GM21367 (cell line): ENCODE results near the gene HSPG2.
"Not testable (repeated sequence)": the region's sequence is repeated elsewhere in the genome, so short reads cannot be mapped to it uniquely, and the experiment has no call there.

Experiments
- ATAC-seq: cut with Tn5 transposase; IDR thresholded peaks from one replicate; pipeline ENCODE4 v1.9.1; 2021; ENCODE audit not compliant: unreplicated experiment

HSPG2 gene

DNA sequence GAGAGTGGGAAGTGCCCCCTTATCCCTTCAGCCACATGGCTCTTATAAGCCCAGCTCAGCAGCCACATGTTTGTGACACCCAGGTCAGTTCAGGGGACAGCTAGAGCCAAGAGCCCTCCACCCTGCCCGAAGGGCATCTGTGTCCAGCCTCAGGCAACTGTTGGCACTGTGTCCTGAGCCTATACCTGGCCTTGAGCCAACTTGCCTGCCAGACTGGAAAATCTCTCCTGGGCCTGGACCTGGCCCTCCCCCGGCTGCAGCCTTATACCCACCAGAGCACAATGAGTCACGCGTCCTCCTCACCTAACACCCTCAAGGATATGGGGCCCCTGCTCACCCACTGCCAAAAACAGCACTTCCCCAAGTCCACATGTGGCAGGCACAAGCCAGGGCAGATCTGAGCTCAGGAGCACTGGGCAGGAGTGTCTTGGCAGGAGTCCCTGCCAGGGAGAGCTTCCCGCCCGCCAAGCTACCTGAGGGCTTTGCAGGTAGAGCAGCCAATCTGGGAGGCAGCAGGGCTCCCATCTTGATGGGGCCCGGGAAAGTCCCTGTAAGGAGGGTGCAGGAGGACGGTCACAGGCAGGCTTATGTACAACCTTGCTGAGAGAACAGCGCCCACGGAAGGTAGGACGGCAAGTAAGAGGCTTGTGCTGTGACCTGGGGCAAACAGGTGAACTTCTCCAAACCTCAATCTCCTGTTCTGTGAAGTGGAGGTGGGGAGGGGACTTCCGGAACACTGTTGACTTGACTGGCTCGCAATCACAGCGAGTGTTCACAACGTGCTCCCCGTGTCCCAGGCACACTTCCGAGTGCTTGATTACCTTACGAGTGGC lies 19.8 kb upstream of the HSPG2 start:
- ATAC-seq: no peak

DNA sequence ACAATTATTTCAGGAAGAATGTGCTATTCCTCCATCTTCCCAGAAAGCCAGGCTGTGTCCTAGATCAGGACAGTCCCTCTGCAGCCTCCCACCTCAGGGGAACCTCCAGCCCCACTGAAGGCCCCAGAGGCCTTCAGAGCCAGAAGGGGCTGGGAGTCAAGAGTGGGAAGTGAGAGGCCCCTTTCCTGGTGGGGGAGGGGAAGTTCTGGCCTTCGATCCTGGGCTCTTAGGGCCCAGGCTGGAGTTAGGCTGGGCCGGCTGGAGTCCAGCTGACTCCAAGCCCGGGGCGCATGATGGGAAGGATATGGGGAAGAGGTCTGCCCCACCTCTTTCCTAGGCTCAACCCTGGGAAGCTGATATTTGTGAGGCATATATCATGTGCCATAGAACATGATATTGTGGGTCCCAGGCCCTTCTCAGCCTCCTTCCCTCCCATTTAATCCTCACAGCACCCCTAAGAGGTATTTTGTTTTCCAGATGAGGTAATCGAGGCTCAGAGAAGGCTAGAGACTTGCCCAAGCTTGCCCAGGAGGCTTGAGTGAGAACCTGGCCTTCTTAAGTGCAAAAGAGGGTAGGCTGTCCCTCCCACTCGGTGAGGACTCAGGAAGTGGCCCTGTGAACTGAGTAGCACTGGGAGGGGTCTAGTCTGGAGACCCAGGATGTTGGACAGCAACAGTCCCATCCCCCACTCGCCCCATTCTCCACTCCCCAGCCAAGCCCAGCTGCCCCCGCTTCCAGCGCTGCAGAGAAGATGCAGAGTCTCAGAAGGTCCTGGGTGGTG lies 18.6 kb upstream of the HSPG2 start:
- no peak for ATAC-seq

DNA sequence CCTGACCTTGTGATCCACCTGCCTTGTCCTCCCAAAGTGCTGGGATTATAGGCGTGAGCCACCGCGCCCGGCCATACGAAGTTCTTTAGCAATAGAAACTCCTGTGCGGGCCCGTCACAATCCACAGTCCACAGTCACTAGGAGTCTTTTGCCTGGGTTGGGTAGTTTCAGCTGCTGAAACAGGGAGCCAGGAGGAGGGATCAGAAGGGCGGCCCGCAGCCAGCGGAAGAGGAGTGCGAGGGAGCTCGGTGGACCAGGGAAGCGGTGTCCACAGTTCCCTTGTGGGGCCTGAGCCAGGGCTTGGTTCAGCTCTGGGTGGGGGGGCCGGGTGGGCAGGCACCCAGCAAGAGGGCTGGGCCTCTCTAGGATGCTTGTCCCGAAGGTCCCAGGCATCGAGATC lies 17.9 kb upstream of the HSPG2 start:
- ATAC-seq: no peak

DNA sequence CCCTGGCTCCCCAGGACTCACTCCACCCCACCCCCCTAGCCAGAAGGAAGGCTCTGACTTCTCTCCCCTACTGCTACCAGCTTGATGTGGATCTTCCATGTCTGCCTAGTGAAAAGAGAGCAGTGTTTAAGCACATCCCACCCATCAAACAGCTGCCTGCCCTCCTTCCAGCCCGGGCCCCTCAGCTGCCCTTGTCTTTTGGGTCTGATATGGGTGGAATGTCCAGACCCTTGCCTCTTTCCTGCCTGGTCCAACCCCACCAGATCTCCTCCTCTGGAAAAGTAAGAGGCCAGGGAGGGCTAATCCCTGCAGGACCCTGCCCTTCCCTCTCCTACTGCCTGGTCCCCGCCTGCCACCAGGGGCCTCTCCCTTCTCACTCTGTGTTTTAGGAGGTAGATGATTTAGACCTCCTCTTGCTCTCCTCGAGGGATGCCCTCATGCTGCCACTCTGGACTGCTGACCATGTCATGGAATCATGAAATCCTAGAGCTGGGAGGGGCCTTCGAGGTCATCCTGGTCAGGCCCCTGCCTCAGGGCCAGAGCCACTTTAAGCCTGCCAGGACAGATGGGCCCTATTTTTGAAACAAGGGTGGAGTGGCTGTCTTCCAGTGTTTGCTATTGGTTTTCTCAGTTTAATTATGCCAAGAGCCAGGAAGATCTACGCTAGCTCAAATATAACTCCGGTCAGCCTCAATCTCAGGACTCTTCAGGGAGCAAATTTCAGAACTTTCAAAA lies 15.8 kb upstream of the HSPG2 start:
- ATAC-seq: no peak

DNA sequence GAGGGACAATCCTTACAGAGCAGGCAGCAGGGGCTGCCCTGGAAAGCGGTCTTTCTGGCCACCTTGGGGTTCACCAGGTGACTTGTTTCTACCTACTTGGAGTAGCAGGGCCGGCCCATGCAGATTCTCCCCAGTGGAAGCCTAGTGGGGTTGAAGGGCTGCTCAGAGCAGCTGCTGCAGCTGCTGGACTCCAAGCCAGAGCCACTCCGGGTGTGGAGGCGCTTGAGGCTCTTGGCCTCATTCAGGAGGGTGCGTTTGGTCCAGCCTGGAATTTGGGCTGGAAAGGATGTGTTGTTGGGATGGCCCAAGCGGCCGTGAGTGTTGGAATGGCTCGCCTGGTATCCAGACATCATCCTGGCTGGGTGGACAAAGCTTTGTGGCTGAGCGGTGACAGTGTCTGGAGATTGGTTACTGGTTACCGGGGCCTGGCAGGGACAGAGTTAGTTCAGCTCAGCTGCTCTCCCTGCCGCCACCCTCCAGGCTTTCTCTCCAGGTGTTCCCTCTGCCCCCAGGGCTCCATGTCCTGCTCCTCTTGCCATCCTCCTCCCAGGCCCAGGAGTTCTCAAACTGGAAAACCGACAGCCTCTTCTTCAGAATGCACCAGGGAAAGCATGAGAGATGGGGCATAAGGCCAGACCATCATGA lies 14.2 kb upstream of the HSPG2 start:
- ATAC-seq: no peak

DNA sequence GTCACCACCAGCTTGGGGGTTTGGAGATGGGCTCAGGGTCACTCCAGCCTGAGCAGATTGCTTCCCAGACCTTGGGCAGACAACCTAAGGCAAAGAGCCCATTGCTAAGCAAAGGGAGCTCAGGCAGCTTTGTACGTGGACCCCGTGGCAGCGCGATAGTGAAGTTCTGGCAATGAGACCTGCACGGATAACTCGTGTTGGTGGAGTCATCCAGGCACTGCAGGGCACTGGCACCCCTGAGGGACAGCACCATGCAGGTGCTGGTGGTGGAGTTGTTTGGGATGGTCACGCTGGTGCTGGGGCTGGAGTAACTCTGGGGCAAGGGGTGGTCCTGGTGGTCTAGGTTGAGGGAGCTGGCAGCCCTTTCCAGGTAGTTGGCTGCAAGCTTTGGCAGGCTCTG lies 13.6 kb upstream of the HSPG2 start:
- ATAC-seq: no peak

DNA sequence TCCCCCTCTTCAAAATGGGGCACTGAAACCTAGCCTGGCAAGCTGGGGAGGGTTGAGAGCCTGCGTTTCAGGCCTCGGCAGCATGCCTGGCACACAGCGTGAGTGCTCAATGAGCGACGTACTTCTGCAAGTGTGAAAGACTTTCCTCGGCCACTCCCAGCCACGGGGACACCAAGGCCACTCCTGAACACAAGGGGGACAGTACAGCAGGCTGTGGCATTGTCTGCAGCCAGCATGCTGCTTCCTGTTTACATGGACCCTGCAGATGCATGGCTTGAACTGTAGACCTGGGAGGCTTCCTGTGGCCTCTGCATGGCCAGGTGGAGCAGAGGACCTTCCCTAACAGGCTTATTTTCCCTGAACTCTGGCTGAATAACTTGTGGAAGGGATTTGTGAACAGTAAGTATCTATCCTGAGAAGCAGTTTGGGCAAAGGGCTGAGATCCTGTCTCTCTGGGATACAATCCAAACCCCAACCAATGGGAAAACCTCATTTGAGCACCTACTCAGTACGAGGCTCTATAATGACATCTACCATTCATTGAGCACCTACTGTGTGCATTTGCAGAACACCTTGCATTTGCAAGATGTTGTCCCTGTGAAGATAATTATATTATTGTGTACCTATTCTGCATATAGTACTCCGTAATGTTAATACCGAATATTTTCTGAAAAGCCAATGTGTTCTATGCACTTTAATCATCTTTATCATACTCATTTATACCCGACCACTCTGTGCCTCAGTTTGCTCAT lies 9.9 kb upstream of the HSPG2 start:
- ATAC-seq: no peak

DNA sequence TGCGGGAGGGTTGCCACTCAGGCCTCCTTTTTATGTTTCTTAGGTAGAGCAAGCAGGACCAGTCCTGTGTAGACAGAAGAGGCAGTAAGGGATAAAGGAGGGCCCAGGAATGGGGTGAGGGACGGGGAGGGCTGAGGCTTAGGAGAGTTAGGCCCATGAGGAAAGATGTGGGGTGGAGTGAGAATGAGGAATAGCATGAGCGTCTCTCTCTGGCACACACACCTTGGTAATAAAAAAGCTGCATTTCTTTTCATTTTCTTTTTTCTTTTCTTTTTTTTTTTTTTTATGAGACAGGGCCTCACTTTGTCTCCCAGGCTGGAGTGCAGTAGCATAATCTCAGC lies 7.6 kb upstream of the HSPG2 start:
- no peak for ATAC-seq

DNA sequence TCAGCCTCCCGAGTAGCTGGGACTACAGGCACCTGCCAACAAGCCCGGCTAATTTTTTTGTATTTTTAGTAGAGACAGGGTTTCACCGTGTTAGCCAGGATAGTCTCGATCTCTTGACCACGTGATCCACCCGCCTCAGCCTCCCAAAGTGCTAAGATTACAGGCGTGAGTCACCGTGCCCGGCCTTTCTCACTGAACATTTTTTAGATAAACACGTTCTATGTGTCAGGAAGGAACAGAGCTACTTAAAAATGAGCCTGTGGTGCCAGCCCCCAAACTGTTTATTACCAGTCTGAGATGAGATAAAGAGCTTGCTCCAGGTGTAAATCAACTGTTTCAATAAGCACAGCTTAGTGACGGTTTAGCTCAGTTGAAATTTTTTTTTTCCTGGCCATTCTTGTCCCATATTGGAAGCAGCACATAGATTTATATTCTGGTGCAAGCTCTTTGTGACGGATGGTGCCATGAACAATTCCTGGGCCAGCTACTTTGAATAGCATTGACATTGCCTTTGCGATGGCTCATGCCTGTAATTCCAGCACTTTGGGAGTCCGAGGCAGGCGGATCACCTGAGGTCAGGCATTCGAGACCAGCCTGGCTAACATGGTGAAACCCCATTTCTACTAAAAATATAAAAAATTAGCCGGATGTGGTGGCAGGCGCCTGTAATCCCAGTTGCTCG lies 6.0 kb upstream of the HSPG2 start:
- not testable (repeated sequence) for ATAC-seq

DNA sequence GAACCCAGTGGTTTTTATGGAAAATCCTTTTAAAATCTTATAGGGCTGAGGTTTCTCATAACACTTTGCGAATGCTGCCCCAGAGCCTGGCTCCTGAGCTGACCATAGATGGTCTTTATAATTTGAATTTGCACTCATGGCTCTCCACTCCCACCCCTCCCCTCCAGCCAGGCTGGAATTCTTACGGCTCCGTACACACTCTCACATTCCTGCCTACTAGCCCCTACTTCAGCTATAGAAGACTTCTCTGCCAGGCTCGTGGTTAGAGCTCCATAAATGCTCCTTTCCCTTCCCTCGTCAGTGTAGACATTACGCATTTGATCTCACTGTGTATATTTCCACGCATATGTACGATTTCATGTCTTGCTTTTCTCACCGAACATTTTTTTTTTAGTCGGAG lies 5.4 kb upstream of the HSPG2 start:
- no peak for ATAC-seq

DNA sequence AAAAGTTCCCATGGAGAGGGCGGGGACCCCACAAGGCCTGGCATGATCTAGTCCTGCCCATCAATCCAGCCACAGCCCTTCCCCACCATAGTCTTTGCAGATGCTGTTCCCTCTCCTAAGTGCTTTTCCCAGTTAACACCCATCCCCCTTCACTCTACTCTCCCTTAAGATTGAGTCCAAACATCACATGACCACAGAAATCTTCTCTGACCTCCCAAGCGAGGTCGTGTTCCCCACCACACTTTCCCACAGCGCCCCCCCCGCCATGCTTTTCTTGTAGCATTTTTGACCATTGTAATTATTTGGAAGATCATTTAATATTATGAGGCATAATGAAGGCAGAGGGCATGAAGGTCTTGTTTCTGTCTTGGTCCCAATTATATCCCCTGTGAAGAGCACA lies 4.3 kb upstream of the HSPG2 start:
- ATAC-seq: no peak

DNA sequence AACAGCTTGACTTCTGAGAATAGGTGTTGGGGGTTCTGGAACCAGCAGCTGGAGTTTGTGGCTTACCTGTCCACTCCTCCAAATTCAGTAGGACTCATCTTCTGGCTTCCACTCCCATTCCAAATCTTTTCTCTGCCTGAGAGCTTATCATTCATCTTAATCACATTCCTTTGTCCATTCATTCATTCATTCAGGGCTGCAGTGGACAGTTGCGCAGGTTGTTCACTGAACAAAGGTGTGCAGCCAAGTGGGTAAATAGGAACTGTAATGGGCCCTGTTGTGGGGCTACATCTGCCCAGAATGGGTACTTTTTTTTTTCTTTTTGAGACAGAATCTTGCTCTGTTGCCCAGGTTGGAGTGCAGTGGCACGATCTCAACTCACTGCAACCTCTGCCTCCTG lies 3.4 kb upstream of the HSPG2 start:
- no peak for ATAC-seq

DNA sequence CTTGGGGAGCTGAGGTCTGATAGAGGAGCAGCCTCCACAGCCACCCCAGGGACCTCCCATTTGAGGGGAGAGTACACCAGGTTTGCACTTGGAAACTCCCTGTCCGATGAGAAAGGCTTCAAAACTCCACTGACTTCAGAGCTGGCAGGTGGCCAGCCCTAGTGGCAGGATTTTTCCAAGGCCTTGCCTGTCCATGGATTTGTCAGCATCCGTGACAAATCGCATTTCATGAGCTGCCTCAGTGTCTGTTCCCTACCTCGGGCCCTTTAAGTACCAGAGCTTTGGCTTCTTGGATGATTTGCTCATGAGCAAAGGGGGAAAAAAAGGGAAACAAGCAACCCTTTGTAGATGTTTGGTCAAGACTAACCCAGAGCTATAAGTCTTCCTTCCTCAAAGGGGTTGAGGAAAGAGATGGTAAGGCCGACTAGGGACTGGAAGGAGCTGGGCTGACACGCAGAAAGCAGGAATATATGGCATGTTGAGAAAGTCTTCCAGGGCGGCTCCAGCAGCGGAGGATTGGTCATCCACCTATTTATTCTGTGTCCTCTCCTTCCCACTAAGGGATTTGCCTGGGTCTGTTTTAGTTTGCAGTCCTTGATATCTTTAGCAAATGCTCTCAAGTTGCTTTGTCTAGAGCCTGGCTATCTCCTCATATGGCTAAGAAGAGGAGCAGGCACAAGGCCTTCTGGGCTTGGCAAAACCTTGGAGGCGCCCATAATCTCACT lies 2.7 kb upstream of the HSPG2 start:
- no peak for ATAC-seq

DNA sequence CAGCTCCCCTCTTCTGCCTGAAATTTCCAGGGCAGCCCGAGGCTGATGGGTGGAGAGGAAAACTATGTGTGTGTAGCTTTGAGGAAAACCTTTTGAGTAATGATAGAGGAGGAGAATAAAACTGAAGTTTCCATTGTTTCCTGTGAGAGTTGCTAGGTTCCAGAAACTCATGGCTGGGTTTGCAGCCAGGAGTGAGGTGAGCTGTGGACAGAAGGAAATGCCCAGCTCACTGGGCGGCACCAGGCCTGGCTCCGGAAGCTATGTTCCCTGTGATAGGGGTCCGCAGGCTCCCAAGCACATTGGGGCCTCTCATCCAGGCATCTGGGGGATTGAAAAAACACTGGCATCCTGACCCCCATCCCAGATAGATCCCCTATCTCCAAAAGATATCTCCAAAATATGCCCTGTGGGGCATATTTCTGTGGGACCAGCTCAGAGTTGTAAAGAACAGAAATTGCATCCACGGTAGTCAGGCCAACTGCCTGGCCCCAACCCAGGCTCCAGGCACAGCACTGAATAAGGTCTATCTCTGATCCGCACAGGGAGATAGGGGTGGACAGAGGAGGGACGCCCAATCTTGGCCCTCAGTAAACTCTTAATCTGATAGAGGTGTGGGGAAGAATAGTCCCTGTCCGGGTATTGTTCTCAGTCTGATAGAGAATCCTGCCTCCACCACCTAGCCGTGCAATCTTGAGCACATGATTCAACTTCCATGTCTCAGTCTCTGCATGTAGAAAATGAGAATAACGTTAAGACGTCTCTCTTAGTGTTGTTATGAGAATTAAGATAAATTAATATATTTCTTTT lies 1.8 kb upstream of the HSPG2 start:
- ATAC-seq: no peak

DNA sequence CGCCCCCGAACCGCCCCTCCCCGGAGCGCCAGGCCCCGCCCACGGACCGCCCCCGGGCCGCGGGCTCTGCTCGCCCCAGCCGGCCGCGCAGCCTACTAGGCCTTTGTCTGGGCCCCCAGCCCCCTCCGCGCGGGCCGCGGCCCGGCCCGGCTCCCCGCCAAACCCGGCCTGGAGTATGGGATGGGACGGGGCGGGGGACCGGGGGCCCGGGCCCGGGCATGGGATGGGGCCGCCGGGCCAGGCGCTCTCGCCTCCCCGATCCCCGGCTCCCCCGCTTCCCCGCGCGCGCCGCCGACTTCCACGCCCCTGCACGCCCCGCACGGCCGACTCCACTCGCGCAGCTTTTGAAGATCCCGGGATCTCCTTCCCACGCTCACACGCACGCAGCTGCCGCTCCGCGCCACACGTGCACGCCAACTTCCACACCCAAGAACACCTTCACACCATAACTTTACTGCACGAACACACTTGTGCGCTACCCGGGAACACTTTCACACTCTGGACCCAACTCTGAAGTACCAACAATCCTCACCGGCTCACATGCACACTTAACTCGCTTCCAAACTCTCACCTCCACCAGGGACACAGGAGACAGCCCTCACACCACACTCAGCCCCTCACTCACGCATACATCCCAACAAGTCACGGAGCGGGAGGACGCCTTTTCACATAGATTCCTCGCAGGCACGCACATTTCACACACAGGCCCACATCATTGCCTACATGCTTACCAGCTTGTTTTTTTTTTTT lies 437 bp upstream of the HSPG2 start:
- no peak for ATAC-seq

DNA sequence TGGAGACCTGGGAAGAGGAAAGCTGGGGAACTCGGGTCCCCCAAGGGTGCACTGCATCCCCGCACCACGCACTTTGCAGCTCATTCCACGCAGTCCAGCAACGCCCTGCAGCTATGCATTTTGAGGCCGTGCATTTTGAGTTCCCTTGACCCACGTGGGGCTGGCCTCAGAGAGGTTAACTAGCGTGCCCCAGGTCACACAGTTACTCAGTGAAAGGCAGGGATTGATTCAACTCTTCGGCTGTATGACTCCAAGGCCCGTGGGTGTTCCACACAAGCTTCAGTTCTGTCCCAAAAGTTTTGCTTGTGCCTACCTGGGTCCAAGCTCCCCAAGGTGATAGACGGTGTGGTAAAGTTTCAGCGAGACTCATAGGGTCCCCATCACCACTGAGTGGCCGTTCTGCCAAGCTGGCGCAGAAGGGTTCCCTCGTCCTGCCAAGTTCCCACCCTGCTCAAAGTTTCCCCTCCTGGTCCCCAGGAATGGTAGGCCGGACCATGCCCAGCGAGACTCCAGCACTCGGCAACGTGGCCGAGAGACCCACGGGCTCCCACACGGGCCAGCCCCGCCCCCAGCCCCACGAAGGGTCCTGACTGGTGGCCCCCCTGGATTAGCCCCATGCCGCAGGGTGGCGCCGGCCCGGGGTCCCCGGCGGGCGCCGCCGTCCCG lies 611 bp downstream of the HSPG2 start:
- no peak for ATAC-seq

DNA sequence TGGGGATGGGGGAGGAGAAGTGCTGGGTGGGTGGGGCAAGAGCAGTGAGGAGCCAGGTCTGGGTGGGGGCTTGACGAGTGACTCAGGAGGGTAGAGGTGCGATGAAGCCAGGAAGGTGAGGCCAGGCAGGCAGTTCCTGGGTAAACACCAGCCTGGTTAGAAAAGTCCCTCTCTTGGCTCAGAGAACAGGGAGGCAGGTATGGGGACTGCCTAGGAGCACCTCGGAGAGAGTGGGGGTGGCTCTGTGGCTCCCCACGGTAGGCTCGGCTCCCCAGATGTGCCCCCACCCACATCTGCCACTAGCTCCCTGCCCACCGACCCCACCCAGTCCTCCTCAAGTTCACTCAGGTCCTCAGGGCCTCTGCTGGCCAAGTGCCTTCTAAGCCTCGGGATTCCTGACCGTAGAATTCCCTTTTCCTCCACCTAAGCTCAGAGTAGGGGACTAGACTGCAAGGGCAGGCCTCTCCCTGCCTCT lies 1.2 kb downstream of the HSPG2 start:
- no peak for ATAC-seq
